Stomach smooth muscle (tissue), 2 donors: Measurements from ENCODE around the gene SHC4.

ENCODE experiments used
- H3K27ac ChIP-seq: one replicate; pipeline ENCODE4 v1.7.0; 2013; ENCODE audit warnings: mild to moderate bottlenecking, low read length, inconsistent platforms
- H3K27me3 ChIP-seq, 2 donors: one replicate each; pipeline ENCODE4 v1.7.0; 2013; ENCODE audit warnings: low read length in 2 of 2; ENCODE audit not compliant: insufficient read depth in 2 of 2, control insufficient read depth in 1 of 2
- H3K36me3 ChIP-seq, 2 donors: one replicate each; pipeline ENCODE4 v1.7.0; 2013; ENCODE audit warnings: low read length in 2 of 2; ENCODE audit not compliant: control insufficient read depth in 2 of 2, insufficient read depth in 2 of 2
- H3K4me1 ChIP-seq: one replicate; pipeline ENCODE4 v1.7.0; 2013; ENCODE audit warnings: low read length; ENCODE audit not compliant: control insufficient read depth, insufficient read depth
- H3K4me3 ChIP-seq, 2 donors: one replicate each; pipeline ENCODE4 v1.7.0; 2013; ENCODE audit warnings: low read length in 2 of 2
- H3K9ac ChIP-seq, 2 donors: one replicate each; pipeline ENCODE4 v1.7.0; 2013; ENCODE audit warnings: low read length in 2 of 2, mild to moderate bottlenecking in 1 of 2
- H3K9me3 ChIP-seq, 2 donors: one replicate each; pipeline ENCODE4 v1.7.0; 2013; ENCODE audit warnings: low read length in 2 of 2; ENCODE audit not compliant: control insufficient read depth in 2 of 2
- donor health status: healthy.
- donor health status: Pancreatic carcinoma.

Gene SHC4

DNA sequence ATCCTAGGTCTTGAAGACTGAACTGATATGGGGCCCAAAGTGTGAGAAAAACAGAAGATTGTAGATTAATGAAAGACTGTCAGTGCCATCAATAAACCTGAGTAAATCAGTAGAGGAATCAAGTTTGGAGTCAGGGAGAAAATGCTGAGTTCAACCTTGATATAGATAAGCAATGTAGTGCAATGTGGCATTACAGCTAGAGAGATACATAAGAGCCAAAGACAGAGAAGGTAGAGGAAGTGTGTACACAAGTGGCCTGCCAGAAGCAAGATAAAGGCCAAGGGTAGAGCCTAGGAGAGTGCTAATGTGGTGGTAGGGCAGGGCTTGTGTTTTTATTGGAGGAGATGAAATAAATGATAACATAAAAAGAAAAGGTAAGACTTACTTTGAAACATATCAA is 111.8 kb downstream of the SHC4 start:
- Histone ChIP-seq H3K27ac (no peak overlapping the region), H3K36me3 (no peaks in the 10 kb centered on the region), H3K4me3 (no peak overlapping the region)

DNA sequence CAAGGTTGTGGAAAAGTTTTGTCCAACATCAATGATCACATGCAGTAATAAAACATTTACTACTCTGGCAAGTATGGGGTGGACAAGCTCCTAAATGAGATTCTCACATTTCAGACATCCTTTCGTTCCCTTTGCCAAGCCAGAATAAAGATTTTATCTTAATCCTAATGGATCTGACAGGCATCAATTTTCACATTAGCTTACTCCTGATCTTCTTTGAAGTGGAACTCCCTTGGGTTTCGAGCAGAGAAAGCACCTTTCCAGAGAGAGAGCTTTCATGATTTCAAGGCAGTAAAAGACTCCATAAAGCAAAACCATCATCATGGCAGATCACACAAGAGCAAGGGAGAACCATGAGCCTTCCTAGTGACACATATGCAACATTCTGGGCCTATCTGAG is 113.1 kb downstream of the SHC4 start:
- Histone ChIP-seq H3K9me3 (no peaks in the 10 kb centered on the region), H3K4me3 (no peak overlapping the region), H3K9ac (no peak overlapping the region), H3K4me1 (peaks cover 2% of the 10 kb centered on the region), H3K36me3 (no peaks in the 10 kb centered on the region), H3K27me3 (no peaks in the 10 kb centered on the region), H3K27ac (no peak overlapping the region)

More for the DNA sequence above, 111.8 kb downstream of the SHC4 start:
- no peak overlapping the region for H3K9ac ChIP-seq
- no peaks in the 10 kb centered on the region for H3K9me3 ChIP-seq
- no peaks in the 10 kb centered on the region for H3K27me3 ChIP-seq
- H3K4me1 ChIP-seq: peaks cover 2% of the 10 kb centered on the region

DNA sequence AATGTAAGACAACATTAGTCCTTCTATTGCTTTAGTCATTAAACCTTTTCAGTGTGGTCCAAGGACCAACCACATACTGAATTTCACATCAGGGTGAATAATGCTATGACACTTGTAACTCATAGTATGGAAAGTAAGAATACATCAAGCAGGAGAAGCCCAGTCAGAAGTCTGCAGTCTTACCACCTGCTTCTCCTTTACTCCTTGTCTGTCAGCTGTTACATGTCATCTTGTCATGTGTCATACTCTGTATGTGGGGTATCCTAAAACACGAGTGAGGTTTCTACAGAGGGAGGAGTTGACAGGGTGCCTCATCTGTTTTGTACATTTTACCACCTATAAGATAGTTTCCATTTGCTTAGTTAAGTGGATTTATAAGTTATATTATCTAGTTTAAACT is 118.6 kb downstream of the SHC4 start:
- Histone ChIP-seq H3K4me3 (no peak overlapping the region), H3K27me3 (no peaks in the 10 kb centered on the region), H3K36me3 (no peaks in the 10 kb centered on the region), H3K9ac (no peak overlapping the region), H3K4me1 (no peaks in the 10 kb centered on the region), H3K27ac (no peak overlapping the region), H3K9me3 (no peaks in the 10 kb centered on the region)

DNA sequence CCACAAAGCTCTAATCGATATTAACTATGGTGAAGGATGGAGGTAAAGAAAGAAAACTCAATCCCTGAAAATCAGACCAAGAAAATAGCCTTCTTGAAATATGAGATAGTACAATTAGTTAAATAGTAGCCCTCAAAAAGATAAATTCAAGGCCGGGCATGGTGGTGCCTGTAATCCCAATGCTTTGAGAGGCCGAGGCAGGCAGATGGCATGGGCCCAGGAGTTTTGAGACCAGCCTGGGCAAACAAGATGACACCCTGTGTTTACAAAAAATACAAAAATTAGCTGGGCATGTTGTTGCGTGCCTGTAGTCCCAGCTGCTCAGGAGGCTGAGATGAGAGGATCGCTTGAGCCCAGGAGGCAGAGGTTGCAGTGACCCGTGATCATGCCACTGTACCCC is 121.2 kb downstream of the SHC4 start:
- Histone ChIP-seq H3K9me3 (no peaks in the 10 kb centered on the region), H3K27ac (no peak overlapping the region), H3K36me3 (no peaks in the 10 kb centered on the region), H3K4me3 (no peak overlapping the region), H3K4me1 (no peaks in the 10 kb centered on the region), H3K27me3 (no peaks in the 10 kb centered on the region), H3K9ac (no peak overlapping the region)

DNA sequence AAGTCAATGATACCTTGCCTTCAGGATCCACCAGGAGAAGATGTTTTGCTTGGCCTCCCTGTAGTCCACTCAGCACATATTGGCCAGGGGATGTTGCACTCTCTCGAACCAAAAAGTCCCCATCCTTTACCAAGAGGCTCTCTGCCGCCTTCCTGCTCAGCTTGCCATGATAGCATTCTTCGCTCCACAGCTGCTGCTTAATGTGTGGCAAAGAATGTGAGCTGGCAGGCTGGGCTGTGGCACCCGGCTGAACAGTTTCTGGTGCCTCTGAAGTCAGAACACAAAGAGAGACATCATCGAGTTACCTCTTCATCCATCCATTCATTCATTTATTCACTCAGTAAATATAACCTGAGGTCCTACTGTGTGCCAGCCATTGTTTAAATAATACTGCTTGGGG is 129.0 kb downstream of the SHC4 start:
- H3K27ac ChIP-seq: no peak overlapping the region
- no peak overlapping the region for H3K9ac ChIP-seq
- no peak overlapping the region for H3K4me3 ChIP-seq
- no peaks in the 10 kb centered on the region for H3K27me3 ChIP-seq
- H3K36me3 ChIP-seq: peaks cover 0 to 5% of the 10 kb centered on the region in 2 donors
- no peaks in the 10 kb centered on the region for H3K4me1 ChIP-seq
- H3K9me3 ChIP-seq: peaks cover 0 to 6% of the 10 kb centered on the region in 2 donors

DNA sequence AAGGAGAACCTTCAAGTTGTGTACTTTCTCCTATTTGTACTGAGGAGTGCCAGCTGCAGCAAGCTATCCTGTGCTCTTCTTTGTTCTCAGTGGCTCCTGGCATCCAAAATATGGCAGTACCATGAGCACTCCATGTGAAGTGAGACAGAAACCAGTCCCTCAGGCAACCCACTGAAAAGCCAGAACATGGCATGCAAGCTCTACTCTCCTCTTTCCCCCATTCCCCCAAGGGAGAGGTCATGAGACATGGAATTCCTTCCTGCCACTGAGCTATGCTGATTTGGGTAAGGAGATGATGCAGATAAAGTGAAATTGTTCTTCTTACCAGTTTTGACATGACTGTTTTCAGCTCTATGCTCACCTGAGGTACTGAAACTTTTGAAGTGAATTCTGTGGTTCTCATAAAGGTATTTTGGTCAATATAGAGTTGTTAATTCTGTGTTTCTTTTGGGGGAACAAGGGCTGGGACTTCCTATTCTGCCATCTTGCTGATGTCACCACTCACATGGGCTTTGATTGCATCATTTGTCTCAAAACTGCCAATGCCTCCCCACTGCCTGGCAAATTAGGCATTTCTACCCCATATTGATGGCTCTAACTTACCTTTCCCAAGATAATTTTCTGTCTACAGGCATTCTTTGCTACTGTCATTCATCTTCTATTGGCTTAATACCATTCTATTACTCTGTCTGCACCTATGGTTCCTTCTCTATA is 130.0 kb downstream of the SHC4 start:
- Histone ChIP-seq H3K36me3 (peaks cover 0 to 5% of the 10 kb centered on the region in 2 donors), H3K27me3 (no peaks in the 10 kb centered on the region), H3K4me3 (no peak overlapping the region), H3K9ac (no peak overlapping the region), H3K4me1 (no peaks in the 10 kb centered on the region), H3K9me3 (peaks cover 0 to 6% of the 10 kb centered on the region in 2 donors), H3K27ac (no peak overlapping the region)

DNA sequence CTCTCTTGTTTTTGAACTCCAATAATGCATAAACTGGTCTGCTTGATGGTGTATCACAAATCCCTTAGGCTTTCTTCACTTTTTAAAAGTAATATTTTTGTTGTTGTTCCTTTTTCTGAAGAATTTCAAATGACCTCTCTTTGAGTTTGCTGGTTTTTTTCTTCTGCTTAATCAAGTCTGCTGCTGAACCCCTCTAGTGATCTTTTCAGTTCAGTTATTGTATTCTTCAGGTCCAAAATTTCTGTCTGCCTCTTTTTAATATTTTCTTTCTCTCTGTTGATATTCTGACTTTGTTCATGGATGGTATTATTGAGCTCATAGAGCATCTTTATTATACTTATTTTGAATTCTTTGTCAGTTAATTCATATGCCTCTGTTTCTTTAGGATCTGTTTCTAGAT is 131.1 kb downstream of the SHC4 start:
- no peak overlapping the region for H3K27ac ChIP-seq
- H3K9me3 ChIP-seq: peaks cover 0 to 6% of the 10 kb centered on the region in 2 donors
- no peaks in the 10 kb centered on the region for H3K4me1 ChIP-seq
- no peak overlapping the region for H3K4me3 ChIP-seq
- H3K27me3 ChIP-seq: no peaks in the 10 kb centered on the region
- no peak overlapping the region for H3K9ac ChIP-seq
- peaks cover 0 to 5% of the 10 kb centered on the region in 2 donors for H3K36me3 ChIP-seq

DNA sequence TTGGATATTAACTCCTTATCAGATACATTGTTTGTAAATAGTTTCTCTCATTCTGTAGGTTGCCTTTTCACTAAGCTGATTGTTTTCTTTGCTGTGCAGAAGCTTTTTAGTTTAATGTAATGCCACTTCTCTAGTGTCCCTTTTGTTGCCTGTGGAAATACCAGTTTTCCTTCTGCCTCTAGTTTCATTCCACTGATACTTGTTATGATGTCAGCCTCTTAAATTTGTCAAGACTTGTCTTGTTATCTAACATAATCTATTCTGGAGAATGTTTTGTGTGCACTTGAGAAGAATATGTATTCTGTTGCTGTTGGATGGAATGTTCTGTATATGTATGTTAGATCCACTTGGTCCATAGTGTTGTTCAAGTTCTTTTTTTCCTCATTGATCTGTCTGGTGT is 134.8 kb downstream of the SHC4 start:
- no peak overlapping the region for H3K27ac ChIP-seq
- H3K4me3 ChIP-seq: no peak overlapping the region
- H3K9me3 ChIP-seq: peaks cover 0 to 6% of the 10 kb centered on the region in 2 donors
- peaks cover 0 to 5% of the 10 kb centered on the region in 2 donors for H3K36me3 ChIP-seq
- H3K4me1 ChIP-seq: no peaks in the 10 kb centered on the region
- no peak overlapping the region for H3K9ac ChIP-seq
- no peaks in the 10 kb centered on the region for H3K27me3 ChIP-seq

DNA sequence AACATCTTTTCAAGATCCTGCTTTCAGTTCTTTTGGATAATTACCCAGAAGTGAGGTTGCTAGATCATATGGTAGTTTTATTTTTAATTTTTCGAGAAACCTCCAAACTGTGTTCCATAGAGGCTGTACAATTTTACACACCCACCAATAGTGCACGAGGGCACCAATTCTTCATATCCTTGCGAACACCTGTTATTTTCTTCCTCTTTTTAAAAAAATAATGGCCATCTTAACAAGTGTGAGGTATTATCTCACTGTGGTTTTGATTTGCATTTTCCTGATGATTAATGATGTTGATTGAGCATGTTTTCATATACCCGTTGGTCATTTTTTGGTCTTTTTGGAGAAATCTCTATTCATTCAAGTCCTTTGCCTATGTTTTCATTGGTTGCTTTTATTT is 135.2 kb downstream of the SHC4 start:
- Histone ChIP-seq H3K9me3 (peaks cover 0 to 5% of the 10 kb centered on the region in 2 donors), H3K27ac (no peak overlapping the region), H3K27me3 (no peaks in the 10 kb centered on the region), H3K36me3 (peaks cover 0 to 1% of the 10 kb centered on the region in 2 donors), H3K9ac (no peak overlapping the region), H3K4me1 (no peaks in the 10 kb centered on the region), H3K4me3 (no peak overlapping the region)

DNA sequence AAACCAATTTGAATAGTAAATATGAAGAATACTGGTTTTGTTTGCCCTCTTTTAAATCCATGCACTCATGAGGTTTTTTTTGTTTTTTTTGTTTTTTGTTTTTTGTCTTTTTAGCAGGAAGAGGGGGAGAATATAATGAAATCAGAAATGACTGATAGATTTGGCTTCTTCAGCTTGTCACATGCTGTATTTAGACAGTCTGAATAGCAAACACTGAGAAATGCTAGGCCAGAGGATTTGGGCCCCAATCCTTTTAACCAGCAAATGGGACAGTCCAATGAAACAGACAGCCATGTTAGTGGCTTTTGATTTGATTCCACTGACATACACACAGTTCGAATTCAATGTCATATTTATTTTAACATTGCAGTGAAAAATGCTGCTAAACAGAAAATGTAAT is 138.6 kb downstream of the SHC4 start:
- Histone ChIP-seq H3K9ac (no peak overlapping the region), H3K4me1 (no peaks in the 10 kb centered on the region), H3K27me3 (no peaks in the 10 kb centered on the region), H3K9me3 (peaks cover 0 to 4% of the 10 kb centered on the region in 2 donors), H3K27ac (no peak overlapping the region), H3K36me3 (no peaks in the 10 kb centered on the region), H3K4me3 (no peak overlapping the region)

DNA sequence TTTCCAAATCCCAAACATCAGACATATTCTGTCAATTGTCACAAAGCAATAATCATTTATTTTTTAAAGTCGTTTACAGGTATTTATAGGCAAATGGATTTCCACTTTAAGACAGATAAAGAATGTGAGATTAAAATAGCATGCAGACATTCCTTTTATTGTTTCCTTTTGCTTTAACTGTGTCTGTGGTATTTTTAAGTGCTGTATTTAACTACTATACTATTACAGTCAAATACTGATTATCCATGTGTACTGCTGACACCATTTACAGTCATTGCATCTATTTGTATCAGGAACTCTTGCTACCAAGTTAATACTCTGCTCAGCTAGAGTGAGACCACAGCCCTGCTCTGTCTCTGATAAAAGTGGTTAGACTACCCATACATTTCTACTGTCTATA is 140.0 kb downstream of the SHC4 start:
- Histone ChIP-seq H3K4me3 (no peak overlapping the region), H3K9me3 (peaks cover 0 to 4% of the 10 kb centered on the region in 2 donors), H3K36me3 (no peaks in the 10 kb centered on the region), H3K27ac (no peak overlapping the region), H3K4me1 (no peaks in the 10 kb centered on the region), H3K27me3 (no peaks in the 10 kb centered on the region), H3K9ac (no peak overlapping the region)
